Peyer's patch (tissue), 4 donors: ENCODE data around the gene RFC1.

Experiments used
- POLR2A ChIP-seq, 2 donors: fragments of 450-650 bp; IDR thresholded peaks; one replicate each; pipeline ENCODE4 v1.5.1; 2017; ENCODE audit warnings: antibody characterized with exemption in 2 of 2, mild to moderate bottlenecking in 2 of 2, moderate library complexity in 2 of 2
- TF ChIP-seq, protein P1 (sequence below), 6 experiments: fragments of 450-650 bp in 4 of 6; fragments of 200-600 bp in 2 of 6; sonication (generic) in 1 of 6; IDR thresholded peaks; one replicate each; pipeline ENCODE4 v1.5.1; 2017 to 2019; ENCODE audit warnings: antibody characterized with exemption in 6 of 6, mild to moderate bottlenecking in 3 of 6, moderate library complexity in 1 of 6

DNA sequence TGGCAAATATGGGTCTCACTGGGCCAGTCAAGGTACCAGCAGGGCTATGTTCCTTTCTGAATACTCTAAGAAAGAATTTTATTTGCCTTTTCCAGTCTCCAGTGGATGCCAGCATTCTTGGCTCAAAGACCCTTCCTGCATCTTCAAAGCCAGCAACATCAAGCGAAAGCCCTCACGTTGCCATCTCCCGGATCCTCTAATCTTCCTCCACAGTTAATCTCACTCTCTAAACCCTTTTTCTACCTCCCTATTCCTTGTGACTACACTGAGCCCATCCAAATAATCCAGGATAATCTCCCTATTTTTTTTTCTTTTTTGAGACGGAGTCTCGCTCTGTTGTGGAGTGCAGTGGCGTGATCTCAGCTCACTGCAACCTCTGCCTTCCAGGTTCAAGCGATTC is 23.4 kb downstream of the RFC1 start:
- TF ChIP-seq, protein P1, sequence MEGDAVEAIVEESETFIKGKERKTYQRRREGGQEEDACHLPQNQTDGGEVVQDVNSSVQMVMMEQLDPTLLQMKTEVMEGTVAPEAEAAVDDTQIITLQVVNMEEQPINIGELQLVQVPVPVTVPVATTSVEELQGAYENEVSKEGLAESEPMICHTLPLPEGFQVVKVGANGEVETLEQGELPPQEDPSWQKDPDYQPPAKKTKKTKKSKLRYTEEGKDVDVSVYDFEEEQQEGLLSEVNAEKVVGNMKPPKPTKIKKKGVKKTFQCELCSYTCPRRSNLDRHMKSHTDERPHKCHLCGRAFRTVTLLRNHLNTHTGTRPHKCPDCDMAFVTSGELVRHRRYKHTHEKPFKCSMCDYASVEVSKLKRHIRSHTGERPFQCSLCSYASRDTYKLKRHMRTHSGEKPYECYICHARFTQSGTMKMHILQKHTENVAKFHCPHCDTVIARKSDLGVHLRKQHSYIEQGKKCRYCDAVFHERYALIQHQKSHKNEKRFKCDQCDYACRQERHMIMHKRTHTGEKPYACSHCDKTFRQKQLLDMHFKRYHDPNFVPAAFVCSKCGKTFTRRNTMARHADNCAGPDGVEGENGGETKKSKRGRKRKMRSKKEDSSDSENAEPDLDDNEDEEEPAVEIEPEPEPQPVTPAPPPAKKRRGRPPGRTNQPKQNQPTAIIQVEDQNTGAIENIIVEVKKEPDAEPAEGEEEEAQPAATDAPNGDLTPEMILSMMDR (IDR thresholded peaks at IDR 0.05), result no peak
- TF ChIP-seq POLR2A (IDR thresholded peaks at IDR 0.05), result no peak
